ENCODE data around the gene CDSN.

GRCh38 chr6:31135710-31136109 is 15.5 kb upstream of the CDSN start:
- TF ChIP-seq, protein P1, sequence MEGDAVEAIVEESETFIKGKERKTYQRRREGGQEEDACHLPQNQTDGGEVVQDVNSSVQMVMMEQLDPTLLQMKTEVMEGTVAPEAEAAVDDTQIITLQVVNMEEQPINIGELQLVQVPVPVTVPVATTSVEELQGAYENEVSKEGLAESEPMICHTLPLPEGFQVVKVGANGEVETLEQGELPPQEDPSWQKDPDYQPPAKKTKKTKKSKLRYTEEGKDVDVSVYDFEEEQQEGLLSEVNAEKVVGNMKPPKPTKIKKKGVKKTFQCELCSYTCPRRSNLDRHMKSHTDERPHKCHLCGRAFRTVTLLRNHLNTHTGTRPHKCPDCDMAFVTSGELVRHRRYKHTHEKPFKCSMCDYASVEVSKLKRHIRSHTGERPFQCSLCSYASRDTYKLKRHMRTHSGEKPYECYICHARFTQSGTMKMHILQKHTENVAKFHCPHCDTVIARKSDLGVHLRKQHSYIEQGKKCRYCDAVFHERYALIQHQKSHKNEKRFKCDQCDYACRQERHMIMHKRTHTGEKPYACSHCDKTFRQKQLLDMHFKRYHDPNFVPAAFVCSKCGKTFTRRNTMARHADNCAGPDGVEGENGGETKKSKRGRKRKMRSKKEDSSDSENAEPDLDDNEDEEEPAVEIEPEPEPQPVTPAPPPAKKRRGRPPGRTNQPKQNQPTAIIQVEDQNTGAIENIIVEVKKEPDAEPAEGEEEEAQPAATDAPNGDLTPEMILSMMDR (IDR thresholded peaks at IDR 0.05) = no peak
- TF ChIP-seq POLR2A (IDR thresholded peaks at IDR 0.05; ENCODE audit: low read depth) (no peak), POLR2AphosphoS5 (IDR thresholded peaks at IDR 0.05) (no peak), EP300 (IDR thresholded peaks at IDR 0.05) (no peak)

All from esophagus muscularis mucosa (tissue), 4 donors.